Stimulated activated CD4-positive, alpha-beta T cell treated with anti-CD3 and anti-CD28 coated beads, Interleukin-15, amount 100 ng/mL, for 1 hour (primary cell): ENCODE data around the gene SPATA25.
"Not testable (repeated sequence)": the region's sequence is repeated elsewhere in the genome, so short reads cannot be mapped to it uniquely, and the experiment has no call there.

Experiments
- DNase-seq, 2 donors: peaks; one replicate each; pipeline ENCODE4 v3.0.0-alpha.2; 2020; ENCODE audit warnings: low read depth in 1 of 2, low spot score in 1 of 2

SPATA25 gene

GRCh38 chr20:45887346-45887715, at the start of gene SPATA25:
Gene SPATA25 (minus strand): TSS chr20:45887622. CDS start chr20:45887590, 32 bp downstream.
- DNase-seq, result no peak

GRCh38 chr20:45935416-45936046, 48.1 kb upstream of the SPATA25 start:
- no peak for DNase-seq

- peak; percentile 97 to 98 for DNase-seq
Measured at GRCh38 chr20:45934586-45935415, 47.4 kb upstream of the SPATA25 start, which contains the start of gene PCIF1. Gene PCIF1 (plus strand): TSS chr20:45934683. CDS start chr20:45939000, 4,317 bp downstream.

GRCh38 chr20:45934046-45934585, 46.7 kb upstream of the SPATA25 start:
- DNase-seq, result no peak

- DNase-seq, result peak in 1 of 2 donors; percentile 31
Measured at GRCh38 chr20:45933266-45934045, 46.0 kb upstream of the SPATA25 start.

- not testable (repeated sequence) for DNase-seq
Measured at GRCh38 chr20:45931680-45932079, 44.3 kb upstream of the SPATA25 start.

GRCh38 chr20:45927071-45927878, 39.9 kb upstream of the SPATA25 start:
- no peak for DNase-seq

- no peak for DNase-seq
Measured at GRCh38 chr20:45926731-45927070, 39.3 kb upstream of the SPATA25 start.

GRCh38 chr20:45925821-45926506, 38.5 kb upstream of the SPATA25 start:
- DNase-seq, result no peak

- no peak for DNase-seq
Measured at GRCh38 chr20:45924391-45925261, 37.2 kb upstream of the SPATA25 start.

- DNase-seq, result no peak
Measured at GRCh38 chr20:45921337-45922189, 34.1 kb upstream of the SPATA25 start.

GRCh38 chr20:45920462-45921336, 33.3 kb upstream of the SPATA25 start:
- DNase-seq, result no peak

GRCh38 chr20:45919542-45920399, 32.3 kb upstream of the SPATA25 start:
- no peak for DNase-seq

GRCh38 chr20:45918779-45919537, 31.5 kb upstream of the SPATA25 start:
- no peak for DNase-seq

- no peak for DNase-seq
Measured at GRCh38 chr20:45918182-45918737, 30.8 kb upstream of the SPATA25 start.
